Stomach (tissue), 4 donors: Measurements from ENCODE around the gene CDH23.

ENCODE experiments used
- POLR2A ChIP-seq, 4 donors: fragments of 450-650 bp; IDR thresholded peaks; one replicate each; pipeline ENCODE4 v1.6.1; 2016; ENCODE audit warnings: antibody characterized with exemption in 4 of 4, control low read depth in 2 of 4, mild to moderate bottlenecking in 1 of 4, moderate library complexity in 1 of 4
- TF ChIP-seq, protein P1 (sequence below), 7 experiments: fragments of 450-650 bp in 4 of 7; fragments of 200-600 bp in 3 of 7; sonication (generic) in 3 of 7; IDR thresholded peaks; one replicate each; pipeline ENCODE4 v1.5.1; 2016 to 2019; ENCODE audit warnings: antibody characterized with exemption in 7 of 7, control low read depth in 2 of 7, mild to moderate bottlenecking in 1 of 7

DNA sequence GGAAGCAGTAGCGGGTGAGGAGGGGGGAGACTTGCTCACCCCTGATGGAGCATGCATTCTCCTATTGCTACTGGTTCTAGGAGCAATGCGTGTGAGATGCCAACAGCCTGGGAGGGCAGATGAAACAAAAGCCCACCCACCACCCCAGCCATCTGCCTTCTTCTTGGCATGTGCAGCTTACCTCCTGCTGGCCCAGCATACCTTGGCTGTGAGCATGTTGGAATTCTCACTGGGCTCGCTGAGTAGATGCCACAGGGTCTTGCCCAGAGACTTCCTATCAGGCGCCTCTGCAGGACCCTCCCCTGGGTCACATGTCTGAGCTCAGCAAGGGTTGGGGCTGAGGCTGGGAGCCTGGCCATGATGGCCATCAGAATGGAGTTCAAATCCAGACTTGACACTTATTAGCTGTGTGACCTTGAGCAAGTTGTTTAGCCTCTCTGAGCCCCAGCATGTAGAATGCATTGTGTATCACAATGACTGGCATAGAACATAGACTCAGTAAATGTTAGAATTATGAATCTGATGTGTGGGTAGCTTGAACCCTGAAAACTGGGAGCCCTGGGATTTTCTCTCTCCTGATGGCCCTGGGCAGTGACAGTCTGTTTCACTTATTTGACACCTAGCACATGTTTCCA lies 38.2 kb downstream of the CDH23 start:
- no peak for TF ChIP-seq POLR2A (IDR thresholded peaks at IDR 0.05)
- TF ChIP-seq, protein P1, sequence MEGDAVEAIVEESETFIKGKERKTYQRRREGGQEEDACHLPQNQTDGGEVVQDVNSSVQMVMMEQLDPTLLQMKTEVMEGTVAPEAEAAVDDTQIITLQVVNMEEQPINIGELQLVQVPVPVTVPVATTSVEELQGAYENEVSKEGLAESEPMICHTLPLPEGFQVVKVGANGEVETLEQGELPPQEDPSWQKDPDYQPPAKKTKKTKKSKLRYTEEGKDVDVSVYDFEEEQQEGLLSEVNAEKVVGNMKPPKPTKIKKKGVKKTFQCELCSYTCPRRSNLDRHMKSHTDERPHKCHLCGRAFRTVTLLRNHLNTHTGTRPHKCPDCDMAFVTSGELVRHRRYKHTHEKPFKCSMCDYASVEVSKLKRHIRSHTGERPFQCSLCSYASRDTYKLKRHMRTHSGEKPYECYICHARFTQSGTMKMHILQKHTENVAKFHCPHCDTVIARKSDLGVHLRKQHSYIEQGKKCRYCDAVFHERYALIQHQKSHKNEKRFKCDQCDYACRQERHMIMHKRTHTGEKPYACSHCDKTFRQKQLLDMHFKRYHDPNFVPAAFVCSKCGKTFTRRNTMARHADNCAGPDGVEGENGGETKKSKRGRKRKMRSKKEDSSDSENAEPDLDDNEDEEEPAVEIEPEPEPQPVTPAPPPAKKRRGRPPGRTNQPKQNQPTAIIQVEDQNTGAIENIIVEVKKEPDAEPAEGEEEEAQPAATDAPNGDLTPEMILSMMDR (IDR thresholded peaks at IDR 0.05), result no peak
